ENCODE results near the gene S100P. TPM values are rescaled to one million over a fixed set of nuclear protein-coding genes. Genes with fewer than 3 reads are reported as not detected.

The S100P gene
- polyA plus RNA-seq, 2 of the 4 experiments (the other 2 are of a cell fraction) = 20.9 to 171 TPM

DNA sequence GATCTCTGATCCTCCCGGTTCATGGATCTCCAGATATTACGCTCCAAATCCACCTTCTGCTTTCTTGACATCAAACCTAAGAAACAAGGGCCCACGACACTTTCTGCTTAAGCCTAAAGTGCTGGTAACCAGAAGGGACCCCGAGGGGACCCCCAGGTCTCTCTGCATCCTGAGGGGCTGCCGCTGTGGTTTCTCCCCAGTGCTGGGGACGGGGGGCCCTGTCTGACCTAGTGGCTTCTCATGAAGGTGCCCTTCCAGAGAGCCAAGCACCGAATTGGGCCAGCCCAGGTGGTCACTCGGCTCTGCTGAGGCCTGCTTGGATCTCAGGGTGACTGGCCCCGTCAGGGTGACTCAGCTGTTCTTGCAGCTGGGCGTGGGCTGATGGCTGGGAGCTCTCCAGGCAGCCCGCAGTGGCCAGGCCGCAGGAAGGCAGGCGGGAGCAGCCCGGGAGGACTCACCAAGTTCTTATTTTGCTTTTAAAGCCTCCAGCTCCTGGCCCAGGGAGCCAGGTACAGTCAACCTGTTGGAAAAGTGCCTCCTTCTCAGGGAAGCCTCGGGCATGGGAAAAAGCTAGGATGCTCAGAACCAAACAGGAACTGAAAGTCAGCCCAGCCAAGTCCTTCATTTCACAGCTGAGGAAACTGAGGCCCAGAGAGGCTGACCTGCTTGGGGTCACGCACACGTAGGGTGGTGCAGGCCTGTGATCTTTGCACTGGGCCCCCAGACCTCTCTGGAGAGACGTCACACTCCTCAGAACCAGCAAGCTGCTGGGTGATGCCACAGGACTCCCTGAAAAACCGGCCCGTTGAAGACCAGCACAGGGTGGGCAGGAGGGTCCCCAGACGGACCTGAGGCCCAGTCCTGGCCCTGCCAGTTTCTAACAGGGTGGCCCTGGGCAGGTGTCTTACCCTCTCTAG, 39.0 kb downstream of the S100P start (continued):
- TF ChIP-seq REST (IDR thresholded peaks at IDR 0.05) (no peak), GATA3 (IDR thresholded peaks at IDR 0.05; ENCODE audit: borderline replicate concordance) (no peak), FOSB (CRISPR knock-in tag; IDR thresholded peaks at IDR 0.05) (no peak), RNF2 (IDR thresholded peaks at IDR 0.05; ENCODE audit: borderline replicate concordance, low read depth) (no peak), HOXB13 (CRISPR knock-in tag; IDR thresholded peaks at IDR 0.05; ENCODE audit: low read depth) (peak; percentile 67), CBX8 (IDR thresholded peaks at IDR 0.05) (no peak), KDM1A (IDR thresholded peaks at IDR 0.05; ENCODE audit: low read depth) (no peak), MAX (IDR thresholded peaks at IDR 0.05) (peak; percentile 72), FOXS1 (CRISPR knock-in tag; IDR thresholded peaks at IDR 0.05) (peak; percentile 55), TP53 (CRISPR knock-in tag; IDR thresholded peaks at IDR 0.05) (no peak)
- TF ChIP-seq, protein P1, sequence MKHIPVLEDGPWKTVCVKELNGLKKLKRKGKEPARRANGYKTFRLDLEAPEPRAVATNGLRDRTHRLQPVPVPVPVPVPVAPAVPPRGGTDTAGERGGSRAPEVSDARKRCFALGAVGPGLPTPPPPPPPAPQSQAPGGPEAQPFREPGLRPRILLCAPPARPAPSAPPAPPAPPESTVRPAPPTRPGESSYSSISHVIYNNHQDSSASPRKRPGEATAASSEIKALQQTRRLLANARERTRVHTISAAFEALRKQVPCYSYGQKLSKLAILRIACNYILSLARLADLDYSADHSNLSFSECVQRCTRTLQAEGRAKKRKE (CRISPR knock-in tag; IDR thresholded peaks at IDR 0.05; ENCODE audit: low read depth) = 0 out of 2 replicates have a peak, but pooled peaks have one; percentile 47

- Histone ChIP-seq H3K4me2 (peak overlapping the region; percentile 66), H3K27ac (peak overlapping the region; percentile 99 to 100)
Observed at GRCh38 chr4:6733358-6734164, 39.9 kb downstream of the S100P start.

More at GRCh38 chr4:6733358-6734164, 39.9 kb downstream of the S100P start:
- CTCF ChIA-PET = interaction anchor here (0.6 to 5.5 kb wide), 4 partner anchors 14 to 140 kb away, joined by 3 to 38 read pairs (median 10); no protein-coding TSS in a partner anchor
- no peak for DNase-seq (ENCODE audit: low read depth in 1 of 2, low spot score in 1 of 2)
- Histone ChIP-seq H3K4me1 (peaks cover 19% of the 10 kb centered on the region), H3K9me3 (no peaks in the 10 kb centered on the region), H3K4me3 (no peak overlapping the region)
- WGBS (ENCODE audit: missing lambda C conversion rate) = 92% methylated on average over 21 of the region's 27 CpGs
- TF ChIP-seq ZSCAN20 (CRISPR knock-in tag; IDR thresholded peaks at IDR 0.05) (no peak), BHLHE40 (IDR thresholded peaks at IDR 0.05; ENCODE audit: low read depth, low read length) (no peak), HMGXB4 (CRISPR knock-in tag; IDR thresholded peaks at IDR 0.05; ENCODE audit: borderline replicate concordance) (no peak), FOXS1 (CRISPR knock-in tag; IDR thresholded peaks at IDR 0.05) (no peak), ELK1 (IDR thresholded peaks at IDR 0.05; ENCODE audit: low read depth, low read length) (no peak), KDM5A (IDR thresholded peaks at IDR 0.05) (no peak), ZNF302 (CRISPR knock-in tag; IDR thresholded peaks at IDR 0.05) (no peak), FOSB (CRISPR knock-in tag; IDR thresholded peaks at IDR 0.05) (no peak), RAD21 (conservative IDR thresholded peaks at IDR 0.05 in 1 of 2, IDR thresholded peaks at IDR 0.05 in 1 of 2) (no peak), E2F6 (IDR thresholded peaks at IDR 0.05; ENCODE audit: borderline replicate concordance, low read depth) (no peak), USF2 (IDR thresholded peaks at IDR 0.05) (no peak)
- ATAC-seq = no peak
- FAIRE-seq = no peak
- POLR2A ChIA-PET = no interaction called here

All from A549 (cell line).